Fibroblast of villous mesenchyme (primary cell): ENCODE results near the gene TMEM59L. TPM values are rescaled to one million over a fixed set of nuclear protein-coding genes. Genes with fewer than 3 reads are reported as not detected.
A peak's percentile ranks its signal among the peaks of the same experiment; 100 is the strongest.

Source experiments
- DNase-seq: peaks from one replicate; pipeline ENCODE4 v3.0.0-alpha.2; 2010; ENCODE audit warnings: low read depth
- H3K4me3 ChIP-seq: 2 replicates; pipeline ENCODE4 v1.5.1; 2011; ENCODE audit warnings: low read depth, mild to moderate bottlenecking, low read length
- CTCF ChIP-seq: IDR thresholded peaks from 2 replicates; pipeline ENCODE4 v1.5.1; 2012; ENCODE audit warnings: low read depth, mild to moderate bottlenecking, low read length; ENCODE audit not compliant: insufficient read depth
- total RNA-seq: library from RNA; depleted of rRNA; stranded (reverse); fragments of >200 nt; gene quantifications from 2 replicates; pipeline ENCODE4 v1.2.3, GENCODE V29; 2012

The TMEM59L gene
- total RNA-seq, 1 donor, result under 0.01 TPM

GRCh38 chr19:18649371-18650020 lies 36.8 kb downstream of the TMEM59L start:
- peak; percentile 85 for DNase-seq
- H3K4me3 ChIP-seq, result peak overlapping the region; percentile 29
- TF ChIP-seq CTCF, result no peak

GRCh38 chr19:18650021-18650390 lies 37.3 kb downstream of the TMEM59L start:
- no peak for TF ChIP-seq CTCF
- DNase-seq, result peak; percentile 94
- H3K4me3 ChIP-seq, result peak overlapping the region; percentile 24

- TF ChIP-seq CTCF, result no peak
- peak overlapping the region; percentile 24 for H3K4me3 ChIP-seq
- DNase-seq, result peak; percentile 92
These were observed 37.9 kb downstream of the TMEM59L start for GRCh38 chr19:18650468-18651041.

- DNase-seq, result no peak
- no peak overlapping the region for H3K4me3 ChIP-seq
- no peak for TF ChIP-seq CTCF
These were observed 38.6 kb downstream of the TMEM59L start for GRCh38 chr19:18651300-18651699.

GRCh38 chr19:18651733-18652132 lies 39.1 kb downstream of the TMEM59L start:
- no peak for DNase-seq
- H3K4me3 ChIP-seq, result no peak overlapping the region
- no peak for TF ChIP-seq CTCF

GRCh38 chr19:18653853-18654252 lies 41.2 kb downstream of the TMEM59L start:
- TF ChIP-seq CTCF, result no peak
- no peak for DNase-seq
- H3K4me3 ChIP-seq, result no peak overlapping the region

- DNase-seq, result no peak
- no peak for TF ChIP-seq CTCF
These were observed 41.8 kb downstream of the TMEM59L start for GRCh38 chr19:18654469-18654868.

More at GRCh38 chr19:18654469-18654868, 41.8 kb downstream of the TMEM59L start:
- H3K4me3 ChIP-seq, result no peak overlapping the region
